C4-2B (cell line): Measurements from ENCODE around the gene CAPN9.

Source experiments
- H3K27ac ChIP-seq: fragments of 450-650 bp; 2 replicates; pipeline ENCODE4 v1.5.1; 2017
- ZFX ChIP-seq: fragments of 450-650 bp; IDR thresholded peaks from 2 replicates; pipeline ENCODE4 v1.6.1; 2017
- TF ChIP-seq, protein P1 (sequence below): fragments of 450-650 bp; conservative IDR thresholded peaks from 2 replicates; pipeline ENCODE4 v1.5.1; 2017; ENCODE audit warnings: mild to moderate bottlenecking

The CAPN9 gene

DNA sequence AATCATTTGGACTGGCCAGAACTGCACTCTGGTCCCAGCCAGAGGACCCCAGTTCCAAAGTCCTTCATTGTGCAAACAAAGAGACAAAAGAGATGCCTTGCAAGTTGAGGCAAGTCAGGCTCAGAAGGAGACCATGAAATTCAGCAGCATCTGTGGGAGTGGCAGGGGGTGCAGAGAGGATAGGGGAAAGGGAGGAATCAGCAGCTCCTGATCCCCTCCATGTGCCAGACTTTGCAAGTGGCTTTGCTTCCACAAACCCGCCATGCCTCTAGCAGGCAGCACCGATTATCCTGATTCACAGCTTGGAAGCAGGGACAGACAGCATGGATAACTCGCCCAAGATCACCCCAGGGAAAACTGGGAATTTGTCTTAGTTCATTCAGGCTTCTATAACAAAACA is 2.1 kb upstream of the CAPN9 start:
- TF ChIP-seq, protein P1, sequence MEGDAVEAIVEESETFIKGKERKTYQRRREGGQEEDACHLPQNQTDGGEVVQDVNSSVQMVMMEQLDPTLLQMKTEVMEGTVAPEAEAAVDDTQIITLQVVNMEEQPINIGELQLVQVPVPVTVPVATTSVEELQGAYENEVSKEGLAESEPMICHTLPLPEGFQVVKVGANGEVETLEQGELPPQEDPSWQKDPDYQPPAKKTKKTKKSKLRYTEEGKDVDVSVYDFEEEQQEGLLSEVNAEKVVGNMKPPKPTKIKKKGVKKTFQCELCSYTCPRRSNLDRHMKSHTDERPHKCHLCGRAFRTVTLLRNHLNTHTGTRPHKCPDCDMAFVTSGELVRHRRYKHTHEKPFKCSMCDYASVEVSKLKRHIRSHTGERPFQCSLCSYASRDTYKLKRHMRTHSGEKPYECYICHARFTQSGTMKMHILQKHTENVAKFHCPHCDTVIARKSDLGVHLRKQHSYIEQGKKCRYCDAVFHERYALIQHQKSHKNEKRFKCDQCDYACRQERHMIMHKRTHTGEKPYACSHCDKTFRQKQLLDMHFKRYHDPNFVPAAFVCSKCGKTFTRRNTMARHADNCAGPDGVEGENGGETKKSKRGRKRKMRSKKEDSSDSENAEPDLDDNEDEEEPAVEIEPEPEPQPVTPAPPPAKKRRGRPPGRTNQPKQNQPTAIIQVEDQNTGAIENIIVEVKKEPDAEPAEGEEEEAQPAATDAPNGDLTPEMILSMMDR: no peak
- TF ChIP-seq ZFX: no peak

DNA sequence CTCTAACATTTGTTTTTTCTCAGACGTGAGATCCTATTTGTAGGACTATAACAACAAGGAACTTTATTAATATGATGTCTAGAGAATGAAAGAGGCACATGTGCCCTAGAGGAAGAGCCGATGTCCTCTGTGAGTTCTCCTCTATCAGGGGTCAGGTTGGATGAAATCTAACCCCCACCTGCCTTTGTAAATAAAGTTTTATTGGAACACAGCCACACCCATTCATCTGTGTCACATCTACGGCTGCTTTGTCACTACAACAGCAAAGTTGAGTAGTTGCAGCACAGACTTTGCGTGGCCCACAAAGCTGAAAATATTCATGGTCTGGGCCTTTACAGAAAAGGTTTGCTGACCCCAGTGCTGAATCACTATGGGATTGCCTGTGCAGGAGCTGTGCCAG is 571 bp upstream of the CAPN9 start:
- TF ChIP-seq ZFX: no peak
- TF ChIP-seq, protein P1: no peak

More for the DNA sequence above, 2.1 kb upstream of the CAPN9 start:
- H3K27ac ChIP-seq: no peak overlapping the region

DNA sequence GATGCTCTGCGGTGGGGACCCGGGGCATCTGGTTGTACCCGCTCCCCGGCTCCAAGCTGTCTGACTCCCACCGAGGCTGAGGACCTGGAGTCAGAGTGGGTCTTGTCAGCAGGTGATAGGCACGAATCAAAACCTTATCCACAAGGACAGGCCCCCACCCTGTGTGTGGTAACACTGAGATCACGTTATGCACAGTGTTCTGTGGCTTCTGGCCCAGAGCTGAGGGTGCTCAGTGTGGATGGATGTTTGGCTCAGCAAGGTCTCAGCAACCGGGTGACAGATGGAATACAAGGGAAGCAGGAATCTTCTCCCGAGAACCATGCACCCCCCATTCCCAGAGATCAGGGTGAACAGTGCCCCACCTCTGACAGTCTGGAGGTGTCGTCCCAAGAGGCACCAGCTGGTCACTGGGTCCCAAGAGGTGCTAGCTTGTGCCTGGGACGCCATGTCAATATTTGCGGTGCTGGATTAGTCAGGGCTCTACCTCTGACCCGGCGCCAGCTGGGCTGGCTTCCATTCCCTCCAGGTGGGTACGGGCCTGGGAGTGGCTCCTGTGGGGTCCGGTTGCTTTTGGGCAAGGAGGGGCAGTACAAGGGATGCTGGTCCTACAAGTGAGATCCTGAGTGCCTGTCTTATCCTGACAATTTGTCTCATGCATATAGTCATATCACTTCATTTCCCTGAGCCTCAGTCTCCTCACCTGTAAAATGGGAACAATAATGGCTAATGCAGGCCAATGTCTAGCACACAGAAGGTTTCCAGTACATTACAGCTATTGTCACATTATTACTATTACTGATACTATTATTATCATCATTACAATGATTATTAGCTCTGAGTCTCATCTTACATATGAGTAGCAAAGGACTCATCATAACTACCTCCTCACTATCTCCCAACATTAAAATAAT is 957 bp downstream of the CAPN9 start:
- no peak for TF ChIP-seq ZFX
- TF ChIP-seq, protein P1: no peak
- H3K27ac ChIP-seq: no peak overlapping the region

More for the DNA sequence above, 571 bp upstream of the CAPN9 start:
- no peak overlapping the region for H3K27ac ChIP-seq

DNA sequence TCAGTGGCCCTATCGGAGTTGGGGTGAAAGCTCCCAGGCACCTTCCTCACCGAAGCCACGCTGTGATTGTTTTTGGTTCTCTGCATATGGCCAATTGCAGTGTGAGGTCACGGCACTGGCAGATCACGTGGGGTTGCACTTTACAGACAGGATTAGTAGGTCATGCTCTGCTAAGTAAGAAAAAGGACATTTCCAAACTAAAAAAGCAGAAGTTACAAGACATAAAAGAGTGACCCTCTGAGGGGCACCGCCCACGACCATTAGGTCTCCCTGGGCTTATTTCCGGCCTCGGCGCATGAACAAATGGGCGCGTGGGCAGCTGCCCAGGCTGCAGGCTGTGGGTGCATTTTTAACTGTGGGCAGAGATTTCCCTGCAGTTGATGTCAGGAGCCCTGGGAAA is 2.0 kb downstream of the CAPN9 start:
- no peak overlapping the region for H3K27ac ChIP-seq
- TF ChIP-seq ZFX: no peak
- TF ChIP-seq, protein P1: no peak

DNA sequence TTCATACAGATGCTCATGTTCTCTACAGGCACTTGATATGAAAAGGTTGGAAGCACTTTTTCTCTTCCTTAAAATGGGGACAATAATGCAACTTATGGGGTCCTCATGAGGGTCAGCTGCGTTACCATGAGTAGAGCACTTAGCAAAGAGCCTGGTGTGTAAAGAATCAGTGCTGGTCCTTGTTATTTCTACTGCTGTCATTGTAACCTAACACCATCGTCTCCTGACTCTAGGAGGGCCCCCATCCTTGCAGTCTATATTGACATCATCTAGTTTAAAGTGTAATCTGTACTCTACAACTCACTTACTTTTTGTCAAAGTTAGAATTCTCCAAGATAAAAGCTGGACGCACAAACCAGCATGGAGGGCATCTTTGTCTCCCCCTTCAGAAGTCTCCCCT is 2.4 kb downstream of the CAPN9 start:
- TF ChIP-seq, protein P1: no peak
- TF ChIP-seq ZFX: no peak
- H3K27ac ChIP-seq: peak overlapping the region; percentile 92

DNA sequence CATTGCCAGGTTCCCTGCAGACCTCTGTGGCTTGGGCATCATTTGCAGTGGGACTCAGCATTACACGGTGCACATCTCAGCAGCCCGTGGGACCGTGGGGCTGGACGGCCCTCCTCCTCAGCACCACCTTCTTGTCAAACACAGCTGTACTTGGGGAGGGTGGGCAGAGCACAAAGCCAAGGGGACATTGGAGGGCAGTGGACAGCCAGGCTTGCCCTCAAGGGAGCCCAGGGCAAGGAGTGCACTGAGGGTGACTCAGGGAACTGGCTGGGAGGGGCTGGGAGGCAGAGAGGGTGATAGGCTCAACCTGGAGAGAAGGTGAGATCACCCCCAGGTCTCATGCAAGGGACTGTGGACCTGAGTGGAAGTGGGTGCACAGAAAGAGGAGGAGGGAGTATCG is 3.4 kb downstream of the CAPN9 start:
- H3K27ac ChIP-seq: peak overlapping the region; percentile 92
- TF ChIP-seq, protein P1: no peak
- no peak for TF ChIP-seq ZFX

DNA sequence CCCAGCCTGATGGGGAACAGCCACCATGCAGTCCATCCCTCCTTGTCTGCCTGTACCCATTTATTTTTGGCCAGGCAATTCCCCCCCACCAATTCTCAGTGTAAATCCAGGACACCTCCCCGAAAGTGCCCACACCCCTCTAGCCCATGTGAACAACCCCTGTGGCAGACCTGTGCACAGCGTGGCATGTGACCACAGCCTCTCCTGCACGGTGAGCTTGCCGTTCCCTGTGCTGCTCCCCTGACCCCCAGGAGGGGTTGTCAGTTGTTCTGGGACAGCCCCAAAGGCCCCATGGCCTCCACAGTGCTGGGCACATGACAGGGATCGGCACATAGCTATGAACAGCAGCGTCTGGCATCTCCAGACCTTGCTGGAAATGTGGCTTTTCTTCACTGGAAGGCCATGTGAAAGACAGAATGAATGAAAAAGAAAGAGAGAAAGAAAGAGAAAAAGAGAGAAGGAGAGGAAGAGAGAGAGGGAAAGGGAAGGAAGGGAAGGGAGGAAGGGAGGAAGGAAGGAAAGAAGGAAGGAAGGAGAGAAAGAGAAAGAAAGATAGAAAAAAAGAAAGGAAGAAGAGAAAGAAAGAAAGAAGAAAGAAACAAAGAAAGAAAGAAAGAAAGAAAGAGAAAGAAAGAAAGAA is 3.9 kb downstream of the CAPN9 start:
- H3K27ac ChIP-seq: peak overlapping the region; percentile 92
- TF ChIP-seq ZFX: no peak
- TF ChIP-seq, protein P1: no peak
